Duodenal mucosa (tissue), 2 donors: ENCODE results near the gene F3.

Source experiments
- H3K27ac ChIP-seq: one replicate; pipeline ENCODE4 v1.7.0; 2013; ENCODE audit warnings: low read depth, low read length
- H3K27me3 ChIP-seq, 2 donors: one replicate each; pipeline ENCODE4 v1.7.0; 2013; ENCODE audit warnings: low read length in 2 of 2, control low read depth in 1 of 2; ENCODE audit not compliant: insufficient read depth in 2 of 2, control insufficient read depth in 1 of 2
- H3K36me3 ChIP-seq, 2 donors: one replicate each; pipeline ENCODE4 v1.7.0; 2013; ENCODE audit warnings: low read length in 2 of 2, control low read depth in 1 of 2; ENCODE audit not compliant: insufficient read depth in 2 of 2, control insufficient read depth in 1 of 2
- H3K4me1 ChIP-seq, 2 donors: one replicate each; pipeline ENCODE4 v1.7.0; 2013; ENCODE audit warnings: low read length in 2 of 2, control low read depth in 1 of 2; ENCODE audit not compliant: insufficient read depth in 2 of 2, control insufficient read depth in 1 of 2
- H3K4me3 ChIP-seq, 2 donors: one replicate each; pipeline ENCODE4 v1.7.0; 2013; ENCODE audit warnings: low read length in 2 of 2, low read depth in 1 of 2
- H3K9ac ChIP-seq, 2 donors: one replicate each; pipeline ENCODE4 v1.7.0; 2013; ENCODE audit warnings: low read length in 2 of 2, low read depth in 1 of 2
- H3K9me3 ChIP-seq, 2 donors: one replicate each; pipeline ENCODE4 v1.7.0; 2013; ENCODE audit warnings: low read length in 2 of 2, control low read depth in 1 of 2; ENCODE audit not compliant: control insufficient read depth in 1 of 2

F3 gene

GRCh38 chr1:94553931-94554330 is 12.4 kb upstream of the F3 start:
- Histone ChIP-seq H3K27ac (no peak overlapping the region), H3K36me3 (no peaks in the 10 kb centered on the region), H3K4me3 (no peak overlapping the region), H3K9ac (no peak overlapping the region), H3K4me1 (peaks cover 0 to 34% of the 10 kb centered on the region in 2 donors), H3K27me3 (no peaks in the 10 kb centered on the region), H3K9me3 (no peaks in the 10 kb centered on the region)

- H3K27ac ChIP-seq = no peak overlapping the region
These were observed 11.8 kb upstream of the F3 start for GRCh38 chr1:94553323-94553730.

GRCh38 chr1:94552071-94552586 is 10.6 kb upstream of the F3 start:
- Histone ChIP-seq H3K9me3 (no peaks in the 10 kb centered on the region), H3K9ac (no peak overlapping the region), H3K36me3 (no peaks in the 10 kb centered on the region), H3K27ac (no peak overlapping the region), H3K4me3 (no peak overlapping the region), H3K27me3 (no peaks in the 10 kb centered on the region), H3K4me1 (peaks cover 0 to 34% of the 10 kb centered on the region in 2 donors)

More at GRCh38 chr1:94553323-94553730, 11.8 kb upstream of the F3 start:
- H3K4me1 ChIP-seq = peaks cover 0 to 34% of the 10 kb centered on the region in 2 donors
- H3K27me3 ChIP-seq = no peaks in the 10 kb centered on the region
- no peak overlapping the region for H3K9ac ChIP-seq
- H3K36me3 ChIP-seq = no peaks in the 10 kb centered on the region
- H3K9me3 ChIP-seq = no peaks in the 10 kb centered on the region
- H3K4me3 ChIP-seq = no peak overlapping the region

GRCh38 chr1:94551449-94551848 is 9.9 kb upstream of the F3 start:
- no peak overlapping the region for H3K27ac ChIP-seq
- H3K4me1 ChIP-seq = peaks cover 0 to 34% of the 10 kb centered on the region in 2 donors
- H3K27me3 ChIP-seq = no peaks in the 10 kb centered on the region
- no peaks in the 10 kb centered on the region for H3K9me3 ChIP-seq
- no peak overlapping the region for H3K9ac ChIP-seq
- H3K36me3 ChIP-seq = no peaks in the 10 kb centered on the region
- no peak overlapping the region for H3K4me3 ChIP-seq

GRCh38 chr1:94550800-94551241 is 9.3 kb upstream of the F3 start:
- no peaks in the 10 kb centered on the region for H3K27me3 ChIP-seq
- no peak overlapping the region for H3K4me3 ChIP-seq
- no peaks in the 10 kb centered on the region for H3K36me3 ChIP-seq
- no peak overlapping the region for H3K27ac ChIP-seq
- H3K4me1 ChIP-seq = peaks cover 0 to 34% of the 10 kb centered on the region in 2 donors
- no peaks in the 10 kb centered on the region for H3K9me3 ChIP-seq
- H3K9ac ChIP-seq = no peak overlapping the region

- no peaks in the 10 kb centered on the region for H3K36me3 ChIP-seq
- H3K4me1 ChIP-seq = peaks cover 0 to 31% of the 10 kb centered on the region in 2 donors
- H3K9me3 ChIP-seq = no peaks in the 10 kb centered on the region
- no peak overlapping the region for H3K4me3 ChIP-seq
- H3K9ac ChIP-seq = no peak overlapping the region
- no peak overlapping the region for H3K27ac ChIP-seq
- H3K27me3 ChIP-seq = no peaks in the 10 kb centered on the region
These were observed 8.8 kb upstream of the F3 start for GRCh38 chr1:94550396-94550795.

GRCh38 chr1:94549706-94550105 is 8.1 kb upstream of the F3 start:
- Histone ChIP-seq H3K9me3 (no peaks in the 10 kb centered on the region), H3K27ac (no peak overlapping the region), H3K4me3 (no peak overlapping the region), H3K36me3 (no peaks in the 10 kb centered on the region), H3K27me3 (no peaks in the 10 kb centered on the region), H3K4me1 (peaks cover 0 to 27% of the 10 kb centered on the region in 2 donors), H3K9ac (no peak overlapping the region)

GRCh38 chr1:94544706-94545490 is 3.3 kb upstream of the F3 start:
- Histone ChIP-seq H3K27me3 (no peaks in the 10 kb centered on the region), H3K9ac (no peak overlapping the region), H3K27ac (no peak overlapping the region), H3K36me3 (no peaks in the 10 kb centered on the region), H3K4me3 (no peak overlapping the region), H3K9me3 (no peaks in the 10 kb centered on the region), H3K4me1 (peaks cover 7 to 11% of the 10 kb centered on the region in 2 donors)

GRCh38 chr1:94543893-94544635 is 2.5 kb upstream of the F3 start:
- no peaks in the 10 kb centered on the region for H3K27me3 ChIP-seq
- peaks cover 12 to 14% of the 10 kb centered on the region in 2 donors for H3K4me1 ChIP-seq
- H3K4me3 ChIP-seq = no peak overlapping the region
- no peaks in the 10 kb centered on the region for H3K36me3 ChIP-seq
- no peaks in the 10 kb centered on the region for H3K9me3 ChIP-seq
- no peak overlapping the region for H3K9ac ChIP-seq
- H3K27ac ChIP-seq = no peak overlapping the region

- Histone ChIP-seq H3K4me3 (peak overlapping the region; percentile 74 to 84), H3K9me3 (no peaks in the 10 kb centered on the region), H3K27ac (no peak overlapping the region), H3K4me1 (peaks cover 16 to 24% of the 10 kb centered on the region in 2 donors), H3K27me3 (no peaks in the 10 kb centered on the region), H3K9ac (peak overlapping the region in 1 of 2 donors; percentile 81), H3K36me3 (no peaks in the 10 kb centered on the region)
These were observed 1.4 kb upstream of the F3 start for GRCh38 chr1:94543001-94543400.
